GM18951 (cell line): ENCODE results near the gene BNC2.

Source experiments
- POLR2A ChIP-seq: IDR thresholded peaks from 4 replicates; pipeline ENCODE4 v1.6.1; 2011; ENCODE audit warnings: mild to moderate bottlenecking; ENCODE audit not compliant: insufficient read length, insufficient read depth; ENCODE audit errors: extremely low read depth
- in situ Hi-C: fragments of 300-500 bp; cut with MboI; formaldehyde crosslinking; loops from one replicate; pipeline ENCODE4 v1.12.0; 2022; ENCODE audit warnings: low sequenced_read_pairs, mixed read lengths, inconsistent platforms; ENCODE audit not compliant: unreplicated experiment

BNC2 gene

GRCh38 chr9:16532272-16532671 lies 338.2 kb downstream of the BNC2 start:
- in situ Hi-C loops: no loop called here
- TF ChIP-seq POLR2A: no peak

GRCh38 chr9:16530669-16531642 lies 339.5 kb downstream of the BNC2 start:
- in situ Hi-C loops: no loop called here

DNA sequence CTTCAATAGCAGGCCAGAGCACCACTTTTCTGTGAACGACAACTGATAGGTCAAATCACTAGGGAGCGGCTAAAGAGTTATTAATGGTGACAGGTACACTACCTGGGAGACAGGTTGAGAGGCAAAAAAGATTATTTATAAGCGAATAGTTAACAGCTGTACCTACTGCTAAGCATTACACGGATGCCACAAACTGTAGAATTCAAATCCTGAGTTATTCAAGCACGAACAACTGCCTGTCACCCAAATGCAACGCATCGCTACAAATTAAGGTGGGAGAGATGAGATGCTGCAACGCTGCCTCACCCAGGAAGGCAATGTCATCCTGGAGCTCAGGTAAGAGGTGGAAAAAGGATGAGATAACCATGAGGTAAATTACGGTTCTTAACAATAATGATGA lies 342.9 kb downstream of the BNC2 start:
- in situ Hi-C loops: no loop called here
- TF ChIP-seq POLR2A: no peak

More at GRCh38 chr9:16530669-16531642, 339.5 kb downstream of the BNC2 start:
- no peak for TF ChIP-seq POLR2A

DNA sequence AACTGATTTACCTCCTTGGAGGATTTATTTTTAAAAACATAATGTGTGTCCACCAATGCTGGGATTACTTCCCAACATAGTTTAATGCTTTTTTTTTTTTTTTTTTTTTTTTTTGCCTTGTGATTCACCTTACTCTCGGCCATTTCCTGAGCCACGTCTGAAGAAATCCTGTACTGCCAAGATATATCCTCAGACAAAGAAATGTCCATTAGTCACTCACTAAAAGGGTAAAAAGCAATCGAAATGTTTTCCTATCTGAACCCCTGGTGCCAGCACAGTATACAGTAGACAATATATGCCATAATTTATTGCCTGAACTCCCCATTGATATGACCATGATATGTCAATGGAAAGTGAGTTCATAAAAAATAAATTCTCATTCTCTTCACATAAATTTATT lies 344.1 kb downstream of the BNC2 start:
- in situ Hi-C loops: no loop called here
- TF ChIP-seq POLR2A: no peak

DNA sequence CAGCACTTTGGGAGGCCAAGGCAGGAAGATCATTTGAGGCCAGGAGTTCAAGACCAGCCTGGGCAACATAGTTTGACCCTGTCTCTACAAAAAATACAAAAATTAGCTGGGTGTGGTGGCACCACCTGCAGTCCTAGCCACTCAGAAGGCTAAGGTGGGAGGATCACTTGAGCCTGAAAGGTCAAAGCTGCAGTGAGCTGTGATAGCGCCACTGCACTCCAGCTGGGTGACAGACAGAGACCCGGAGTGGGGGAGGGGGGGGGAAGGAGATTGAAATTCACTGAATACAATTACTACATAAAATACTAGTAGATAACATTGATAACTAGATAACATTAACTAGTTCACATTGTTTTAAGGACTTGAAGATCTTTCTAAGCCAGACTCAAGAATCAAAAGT lies 345.6 kb downstream of the BNC2 start:
- no peak for TF ChIP-seq POLR2A
- in situ Hi-C loops: no loop called here

GRCh38 chr9:16524078-16524477 lies 346.4 kb downstream of the BNC2 start:
- no peak for TF ChIP-seq POLR2A
- in situ Hi-C loops: no loop called here

- in situ Hi-C loops: no loop called here
- no peak for TF ChIP-seq POLR2A
Measured at GRCh38 chr9:16521868-16522411, 348.5 kb downstream of the BNC2 start.

DNA sequence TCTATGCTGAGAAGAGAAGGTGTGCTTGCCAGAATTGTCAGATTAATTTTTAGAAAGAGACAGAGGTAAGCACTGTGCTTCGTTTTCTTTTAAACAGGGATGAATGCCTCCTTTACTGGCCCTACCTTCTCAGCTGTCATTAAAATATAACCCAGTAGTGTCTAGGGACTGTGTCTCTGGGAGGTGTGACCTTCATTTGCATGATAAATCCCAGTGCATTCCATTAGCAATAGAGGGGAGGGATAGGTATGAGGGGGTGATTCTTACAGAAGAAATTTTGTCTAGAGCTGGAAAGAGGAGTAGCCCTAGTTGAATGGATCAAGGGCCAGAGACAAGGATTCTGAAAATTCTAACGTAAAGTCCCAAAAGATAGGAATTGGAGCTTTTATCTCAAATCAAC lies 351.5 kb downstream of the BNC2 start:
- TF ChIP-seq POLR2A: no peak
- in situ Hi-C loops: no loop called here

DNA sequence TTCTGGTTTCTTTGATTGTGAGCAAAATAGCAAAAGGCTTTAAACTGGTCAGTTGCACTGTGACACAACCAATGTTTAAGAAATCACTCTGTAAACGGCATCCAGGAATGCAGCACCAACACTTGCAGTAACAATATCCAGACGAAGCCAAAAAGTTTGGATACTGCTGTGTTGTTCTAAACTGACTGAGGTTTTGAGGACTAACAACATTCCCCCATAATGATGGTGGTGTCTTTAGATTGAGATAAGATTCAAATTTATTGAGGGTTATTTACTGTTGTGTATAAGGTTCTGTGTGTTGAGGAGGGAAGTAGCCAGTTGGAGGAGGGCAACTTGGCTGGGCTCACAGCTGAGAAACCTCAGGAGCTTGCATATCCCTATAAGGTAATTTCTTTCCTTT lies 353.6 kb downstream of the BNC2 start:
- TF ChIP-seq POLR2A: no peak
- in situ Hi-C loops: no loop called here

DNA sequence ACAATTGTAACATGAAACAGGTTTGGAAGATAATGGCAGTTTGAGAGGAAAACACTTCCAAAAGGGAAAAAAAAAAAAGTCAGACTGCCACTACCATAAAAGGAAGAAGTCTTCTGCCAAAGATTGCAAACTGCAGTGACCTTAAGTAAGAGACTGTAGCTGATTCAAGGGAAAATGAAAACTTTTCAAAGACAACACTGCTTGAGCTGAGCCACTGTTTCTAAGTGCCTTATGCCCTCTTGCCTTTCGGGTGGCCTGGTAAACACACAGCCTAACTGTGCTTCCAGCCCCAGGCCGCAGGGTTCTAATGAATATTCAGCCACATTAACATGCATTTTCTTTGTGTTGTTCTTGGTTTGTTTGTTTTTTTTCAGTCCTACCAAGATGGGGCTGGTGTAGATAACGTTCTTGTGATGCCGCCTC lies 354.6 kb downstream of the BNC2 start:
- no peak for TF ChIP-seq POLR2A
- in situ Hi-C loops: no loop called here

- no peak for TF ChIP-seq POLR2A
- in situ Hi-C loops: no loop called here
Measured at GRCh38 chr9:16515207-16515606, 355.3 kb downstream of the BNC2 start.

DNA sequence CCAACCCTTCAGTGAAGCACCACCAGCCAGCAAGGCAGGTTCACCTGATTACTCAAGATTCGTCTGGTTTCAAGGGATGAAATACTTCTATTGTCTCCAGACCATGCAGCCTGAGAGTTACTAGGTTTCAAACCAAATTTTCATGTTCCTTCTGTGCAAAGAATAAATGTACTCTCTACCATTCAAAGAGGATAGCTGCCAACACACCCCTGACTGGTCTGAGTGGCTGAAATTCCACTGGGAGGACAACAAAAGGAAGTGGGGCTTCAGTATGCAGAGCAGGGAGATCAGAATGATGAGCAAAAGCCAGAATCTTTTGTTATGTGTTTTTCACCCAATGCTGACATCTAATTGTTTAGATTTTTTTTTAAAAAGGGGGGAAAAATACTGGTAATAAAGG lies 356.3 kb downstream of the BNC2 start:
- in situ Hi-C loops: no loop called here
- no peak for TF ChIP-seq POLR2A

GRCh38 chr9:16512281-16512680 lies 358.2 kb downstream of the BNC2 start:
- TF ChIP-seq POLR2A: no peak
- in situ Hi-C loops: no loop called here

DNA sequence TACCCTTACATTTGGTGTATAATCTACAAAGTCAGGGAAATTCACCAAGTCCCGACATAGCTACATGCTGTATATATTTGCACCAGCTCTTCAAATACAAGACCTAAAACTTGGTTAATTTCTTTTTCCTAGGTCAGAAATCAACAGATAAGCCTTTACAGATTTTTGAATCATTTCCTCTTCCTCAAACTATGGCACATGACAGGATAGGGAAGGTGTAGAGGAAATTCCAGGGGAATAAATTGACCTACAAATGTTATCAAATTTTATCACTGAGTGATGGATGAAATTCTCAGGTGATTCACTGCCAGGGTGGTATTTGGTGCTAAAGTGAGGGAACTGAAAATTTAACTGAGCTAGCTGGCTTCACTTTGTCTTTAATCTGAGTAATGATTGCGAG lies 360.0 kb downstream of the BNC2 start:
- in situ Hi-C loops: no loop called here
- TF ChIP-seq POLR2A: no peak
